HepG2 (cell line): ENCODE measurements around the gene AGRN. TPM values are rescaled to one million over a fixed set of nuclear protein-coding genes. Genes with fewer than 3 reads are reported as not detected.

ENCODE experiments used
- EED ChIP-seq: sonication (generic); formaldehyde crosslinking; IDR thresholded peaks from 2 replicates; pipeline ENCODE4 v1.5.0; 2020; ENCODE audit warnings: mild to moderate bottlenecking, missing genetic modification reagents
- FOXA1 ChIP-seq, 2 experiments: fragments of 450-650 bp in 1 of 2; sonication (generic) in 1 of 2; formaldehyde crosslinking in 1 of 2; IDR thresholded peaks; 2 replicates each; pipeline versions ENCODE4 v1.4.0 to v1.6.1; 2016 to 2020; ENCODE audit warnings: missing genetic modification reagents in 1 of 2
- FUBP1 ChIP-seq: sonication (generic); formaldehyde crosslinking; IDR thresholded peaks from 2 replicates; pipeline ENCODE4 v1.5.1; 2020; ENCODE audit warnings: missing genetic modification reagents, mild to moderate bottlenecking, borderline replicate concordance
- HMG20B ChIP-seq: conservative IDR thresholded peaks from 2 replicates; pipeline ENCODE4 v1.6.1; 2016; ENCODE audit warnings: missing genetic modification reagents, missing compliant biosample characterization
- KDM4B ChIP-seq: sonication (generic); formaldehyde crosslinking; IDR thresholded peaks from 2 replicates; pipeline ENCODE4 v1.4.0; 2020; ENCODE audit warnings: missing genetic modification reagents
- NFAT5 ChIP-seq: sonication (generic); formaldehyde crosslinking; IDR thresholded peaks from 2 replicates; pipeline ENCODE4 v1.4.0; 2020; ENCODE audit warnings: missing genetic modification reagents
- PITX1 ChIP-seq: sonication (generic); formaldehyde crosslinking; IDR thresholded peaks from 2 replicates; pipeline ENCODE4 v1.5.1; 2020; ENCODE audit warnings: mild to moderate bottlenecking, missing genetic modification reagents
- POLR2AphosphoS5 ChIP-seq: IDR thresholded peaks from 2 replicates; pipeline ENCODE4 v1.6.1; 2012; ENCODE audit warnings: low read depth, low read length
- PPARG ChIP-seq: conservative IDR thresholded peaks from 2 replicates; pipeline ENCODE4 v1.6.1; 2016; ENCODE audit warnings: missing biosample characterization, missing genetic modification reagents
- SETDB1 ChIP-seq: sonication (generic); formaldehyde crosslinking; IDR thresholded peaks from 2 replicates; pipeline ENCODE4 v1.5.1; 2020; ENCODE audit warnings: missing genetic modification reagents, mild to moderate bottlenecking, borderline replicate concordance
- TIGD3 ChIP-seq: sonication (generic); formaldehyde crosslinking; IDR thresholded peaks from 2 replicates; pipeline ENCODE4 v1.5.1; 2020; ENCODE audit warnings: mild to moderate bottlenecking, missing genetic modification reagents, borderline replicate concordance
- ZC3H13 ChIP-seq: sonication (generic); formaldehyde crosslinking; IDR thresholded peaks from 2 replicates; pipeline ENCODE4 v1.8.1; 2023; ENCODE audit warnings: mild to moderate bottlenecking, missing genetic modification reagents, moderate library complexity
- ZC3H4 ChIP-seq: sonication (generic); formaldehyde crosslinking; IDR thresholded peaks from 2 replicates; pipeline ENCODE4 v1.4.0; 2020; ENCODE audit warnings: missing genetic modification reagents, borderline replicate concordance
- ZNF251 ChIP-seq: sonication (generic); formaldehyde crosslinking; IDR thresholded peaks from 2 replicates; pipeline ENCODE4 v1.9.0; 2021; ENCODE audit warnings: mild to moderate bottlenecking, missing genetic modification reagents
- ZNF335 ChIP-seq: sonication (generic); formaldehyde crosslinking; IDR thresholded peaks from 2 replicates; pipeline ENCODE4 v1.4.0; 2020; ENCODE audit warnings: missing genetic modification reagents
- ZNF431 ChIP-seq: sonication (generic); formaldehyde crosslinking; IDR thresholded peaks from 2 replicates; pipeline ENCODE4 v1.9.0; 2022; ENCODE audit warnings: missing genetic modification reagents, low read depth, mild to moderate bottlenecking, borderline replicate concordance
- ZNF550 ChIP-seq: sonication (generic); formaldehyde crosslinking; IDR thresholded peaks from 2 replicates; pipeline ENCODE4 v1.4.0; 2020; ENCODE audit warnings: mild to moderate bottlenecking, missing genetic modification reagents, borderline replicate concordance
- ZNF691 ChIP-seq: sonication (generic); formaldehyde crosslinking; IDR thresholded peaks from 2 replicates; pipeline ENCODE4 v1.4.0; 2020; ENCODE audit warnings: missing genetic modification reagents, low read depth, mild to moderate bottlenecking, borderline replicate concordance
- polyA plus RNA-seq, 8 experiments: library from polyadenylated mRNA; depleted of rRNA in 3 of 8; stranded (reverse) in 7 of 8; unstranded in 1 of 8; fragments of >200 nt; fragmentation: Illumina TruSeq in 4 of 8; extraction: Trizol in 4 of 8; gene quantifications; 2 replicates each; pipeline versions ENCODE4 v1.2.1 to v1.2.3, GENCODE V29; 2011 to 2016; ENCODE audit warnings: low read depth in 4 of 8, missing spikeins in 1 of 8, mixed read lengths in 1 of 8; ENCODE audit not compliant: insufficient read depth in 1 of 8
- total RNA-seq, 5 experiments: library from RNA; depleted of rRNA; stranded (reverse); fragments of >200 nt; fragmentation: Illumina TruSeq; extraction: Trizol; gene quantifications; 2 replicates each; pipeline ENCODE4 v1.2.3, GENCODE V29; 2016; ENCODE audit warnings: low read depth in 1 of 5
- TF ChIP-seq, protein P1 (sequence below): sonication (generic); formaldehyde crosslinking; IDR thresholded peaks from 2 replicates; pipeline ENCODE4 v1.8.1; 2023; ENCODE audit warnings: mild to moderate bottlenecking, missing genetic modification reagents, borderline replicate concordance

AGRN gene
- total and polyA plus RNA-seq, 2 of the 13 experiments (the other 11 are each of a cell fraction or from before 2014, with no cell fraction given) = 29.8 to 65.2 TPM

DNA sequence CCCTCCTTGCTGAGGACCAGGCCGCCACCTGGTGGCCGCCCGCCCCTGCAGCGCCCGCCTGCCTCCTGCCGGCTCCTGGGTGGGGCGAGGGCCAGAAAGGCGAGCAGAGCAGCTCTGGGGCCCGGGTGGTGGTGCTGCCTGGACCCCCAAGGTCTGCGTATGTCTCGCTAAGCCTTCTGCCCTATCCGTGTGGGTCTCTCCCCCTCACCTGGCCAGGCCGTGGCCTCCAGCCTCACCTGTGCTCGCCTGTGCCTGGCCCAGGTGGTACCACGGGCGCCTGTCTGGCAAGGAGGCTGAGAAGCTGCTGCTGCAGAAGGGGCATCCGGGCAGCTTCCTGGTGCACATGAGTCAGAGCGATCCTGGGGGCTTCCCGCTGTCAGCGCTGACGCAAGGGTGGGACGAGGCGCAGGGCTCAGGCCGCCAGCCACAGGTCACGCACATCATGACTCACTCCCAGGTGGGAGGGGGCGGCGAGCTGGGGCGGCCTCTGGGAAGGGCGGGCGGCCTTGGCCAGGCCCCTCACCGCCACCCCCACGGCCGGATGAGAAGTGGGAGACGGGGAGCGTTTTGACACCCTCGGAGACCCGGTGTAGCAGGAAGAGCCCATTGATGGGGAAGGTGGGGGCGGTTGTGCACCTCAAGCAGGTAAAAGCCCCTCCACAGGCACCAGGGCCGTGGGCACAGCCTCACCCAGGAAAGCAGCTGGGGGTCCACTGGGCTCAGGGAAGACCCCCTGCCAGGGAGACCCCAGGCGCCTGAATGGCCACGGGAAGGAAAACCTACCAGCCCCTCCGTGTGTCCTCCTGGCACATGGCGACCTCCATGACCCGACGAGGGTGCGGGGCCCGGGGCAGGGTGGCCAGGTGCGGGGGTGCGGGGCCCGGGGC is 44.3 kb downstream of the AGRN start (continued):
- TF ChIP-seq FUBP1 (no peak), ZNF550 (CRISPR knock-in tag) (no peak), ZC3H13 (CRISPR knock-in tag) (no peak; the same call in 1 of the 2 replicates), EED (0 out of 2 replicates have a peak, but pooled peaks have one; percentile 46), ZNF691 (CRISPR knock-in tag) (peak; percentile 68; the same call in 1 of the 2 replicates), ZNF251 (CRISPR knock-in tag) (no peak), FOXA1 (IDR thresholded peaks at IDR 0.05) (no peak), FOXA1 (CRISPR knock-in tag; IDR thresholded peaks at IDR 0.05) (0 out of 2 replicates have a peak, but pooled peaks have one; percentile 2), NFAT5 (CRISPR knock-in tag) (no peak), SETDB1 (no peak), KDM4B (CRISPR knock-in tag) (no peak), ZNF335 (CRISPR knock-in tag) (no peak), TIGD3 (CRISPR knock-in tag) (no peak), PITX1 (CRISPR knock-in tag) (no peak; the same call in 1 of the 2 replicates), ZNF431 (CRISPR knock-in tag) (no peak), HMG20B (CRISPR knock-in tag) (no peak), POLR2AphosphoS5 (peak; percentile 45), PPARG (no peak), ZC3H4 (CRISPR knock-in tag) (no peak)
- TF ChIP-seq, protein P1, sequence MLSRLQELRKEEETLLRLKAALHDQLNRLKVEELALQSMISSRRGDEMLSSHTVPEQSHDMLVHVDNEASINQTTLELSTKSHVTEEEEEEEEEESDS = no peak
